Measurements from ENCODE around the gene PARP8. TPM values are rescaled to one million over a fixed set of nuclear protein-coding genes. Genes with fewer than 3 reads are reported as not detected.
"Not testable (repeated sequence)": the region's sequence is repeated elsewhere in the genome, so short reads cannot be mapped to it uniquely, and the experiment has no call there.

The PARP8 gene
- total RNA-seq, 4 donors from 2014 or later = 6.5 to 25.2 (median 12.3) TPM

DNA sequence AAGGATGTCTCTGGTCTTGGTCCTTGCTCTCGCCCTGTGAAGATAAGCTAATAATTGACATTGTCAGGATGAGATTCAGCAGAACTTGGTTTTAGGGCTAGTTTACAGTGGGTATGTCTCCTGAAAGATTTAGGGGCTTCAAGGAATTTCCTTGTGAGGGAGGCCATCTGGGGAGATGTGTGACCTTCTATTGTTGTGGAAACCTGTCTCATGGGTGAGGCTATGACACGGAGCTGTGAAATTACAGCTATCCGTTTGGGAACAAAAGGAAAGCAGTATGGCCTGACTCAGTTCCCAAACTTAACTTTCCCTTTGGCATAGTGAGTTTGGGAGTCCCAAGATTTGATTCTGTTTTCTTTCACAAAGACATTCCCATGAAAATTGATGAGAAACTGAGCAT, 142.0 kb downstream of the PARP8 start:
- no peak for DNase-seq
- Histone ChIP-seq H3K36me3 (peaks cover 0 to 32% (median 0%) of the 10 kb centered on the region in 3 donors), H3K27ac (no peak overlapping the region), H3K27me3 (no peaks in the 10 kb centered on the region), H3K9me3 (peaks cover 0 to 6% (median 0%) of the 10 kb centered on the region in 3 donors), H3K4me3 (no peak overlapping the region), H3K4me1 (no peaks in the 10 kb centered on the region)
- intact Hi-C loops (cut with DNase I) = no loop called here
- TF ChIP-seq CTCF (IDR thresholded peaks at IDR 0.05) (no peak), POLR2A (IDR thresholded peaks at IDR 0.05) (no peak)
- 90 to 91% methylated on average over 3 of the region's 3 CpGs for WGBS, 2 donors

- H3K27ac ChIP-seq; H3K9me3 ChIP-seq; intact Hi-C loops (cut with DNase I); DNase-seq; H3K4me3 ChIP-seq; H3K27me3 ChIP-seq; H3K4me1 ChIP-seq: not testable (repeated sequence)
- 77 to 81% methylated on average over 6 of the region's 6 CpGs for WGBS, 2 donors
- H3K36me3 ChIP-seq = peaks cover 0 to 30% (median 0%) of the 10 kb centered on the region in 3 donors
These were observed 145.3 kb downstream of the PARP8 start for GRCh38 chr5:50811746-50812145.

- TF ChIP-seq CTCF (IDR thresholded peaks at IDR 0.05) = no peak
- TF ChIP-seq POLR2A (IDR thresholded peaks at IDR 0.05) = no peak
- H3K4me1 ChIP-seq = no peaks in the 10 kb centered on the region
- H3K4me3 ChIP-seq = no peak overlapping the region
- H3K36me3 ChIP-seq = peaks cover 0 to 43% (median 0%) of the 10 kb centered on the region in 3 donors
- peaks cover 0 to 6% (median 0%) of the 10 kb centered on the region in 3 donors for H3K9me3 ChIP-seq
- no peaks in the 10 kb centered on the region for H3K27me3 ChIP-seq
- 95 to 97% methylated on average over 3 of the region's 3 CpGs for WGBS, 2 donors
- no peak overlapping the region for H3K27ac ChIP-seq
- intact Hi-C loops (cut with DNase I) = no loop called here
- DNase-seq = no peak
These were observed 147.3 kb downstream of the PARP8 start for GRCh38 chr5:50813691-50814090.

DNA sequence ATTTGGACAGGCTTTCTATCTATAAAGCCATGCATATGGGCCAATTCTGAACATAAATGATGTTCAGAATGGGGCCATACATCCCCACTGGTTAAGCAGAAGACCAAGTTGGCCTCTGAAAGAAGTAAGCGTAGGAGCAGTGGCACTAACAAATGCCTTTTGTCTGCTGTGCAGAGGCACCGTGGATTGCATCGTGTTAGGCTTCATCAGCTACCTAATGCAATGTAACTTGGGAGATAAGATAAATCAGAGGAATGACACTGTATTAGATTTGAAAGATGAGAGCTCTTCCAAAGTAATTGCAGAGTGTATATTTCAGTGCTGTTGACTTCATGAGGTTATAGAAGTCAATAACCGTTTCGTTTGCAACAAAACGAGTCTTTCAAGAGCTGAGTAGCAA, 148.1 kb downstream of the PARP8 start:
- WGBS, 2 donors = 90 to 92% methylated on average over 6 of the region's 6 CpGs
- peaks cover 0 to 6% (median 0%) of the 10 kb centered on the region in 3 donors for H3K9me3 ChIP-seq
- peaks cover 0 to 43% (median 0%) of the 10 kb centered on the region in 3 donors for H3K36me3 ChIP-seq
- no peaks in the 10 kb centered on the region for H3K4me1 ChIP-seq
- no peak overlapping the region for H3K27ac ChIP-seq
- no peak for TF ChIP-seq CTCF (IDR thresholded peaks at IDR 0.05)
- TF ChIP-seq POLR2A (IDR thresholded peaks at IDR 0.05) = no peak
- H3K4me3 ChIP-seq = no peak overlapping the region
- intact Hi-C loops (cut with DNase I) = no loop called here
- no peaks in the 10 kb centered on the region for H3K27me3 ChIP-seq
- no peak for DNase-seq

DNA sequence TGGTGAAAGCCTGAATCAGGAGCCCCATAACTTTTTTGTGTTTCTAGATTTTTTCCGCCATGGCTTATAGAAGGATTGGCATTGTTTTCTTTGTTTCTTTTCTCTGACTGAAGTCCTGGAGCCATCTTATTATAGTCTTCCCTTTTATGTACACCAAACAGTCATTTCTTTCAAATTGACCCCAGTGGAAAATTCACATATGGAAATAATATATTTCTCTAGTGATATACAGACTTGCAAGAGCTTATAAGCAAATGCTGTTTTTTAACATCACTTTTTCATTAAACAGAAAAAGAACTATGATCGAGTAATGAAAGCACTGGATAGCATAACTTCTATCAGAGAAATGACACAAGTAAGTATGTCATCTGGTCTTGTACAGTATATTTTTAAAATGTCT, 155.6 kb downstream of the PARP8 start:
- DNase-seq = no peak
- Histone ChIP-seq H3K4me3 (no peak overlapping the region), H3K36me3 (peaks cover 0 to 58% (median 0%) of the 10 kb centered on the region in 3 donors), H3K4me1 (peaks cover 0 to 7% (median 0%) of the 10 kb centered on the region in 3 donors), H3K27me3 (no peaks in the 10 kb centered on the region), H3K27ac (no peak overlapping the region), H3K9me3 (no peaks in the 10 kb centered on the region)
- intact Hi-C loops (cut with DNase I) = no loop called here
- WGBS, 2 donors = 88 to 95% methylated on average over 2 of the region's 2 CpGs
- TF ChIP-seq POLR2A (IDR thresholded peaks at IDR 0.05) (no peak), CTCF (IDR thresholded peaks at IDR 0.05) (no peak)

- no peak overlapping the region for H3K4me3 ChIP-seq
- H3K27me3 ChIP-seq = no peaks in the 10 kb centered on the region
- no peaks in the 10 kb centered on the region for H3K9me3 ChIP-seq
- WGBS, 2 donors = 71 to 79% methylated on average over 3 of the region's 3 CpGs
- no peak for DNase-seq
- TF ChIP-seq POLR2A (IDR thresholded peaks at IDR 0.05) (no peak), CTCF (IDR thresholded peaks at IDR 0.05) (no peak)
- H3K27ac ChIP-seq = no peak overlapping the region
- peaks cover 0 to 7% (median 0%) of the 10 kb centered on the region in 3 donors for H3K4me1 ChIP-seq
- peaks cover 0 to 58% (median 0%) of the 10 kb centered on the region in 3 donors for H3K36me3 ChIP-seq
- intact Hi-C loops (cut with DNase I) = no loop called here
These were observed 156.3 kb downstream of the PARP8 start for GRCh38 chr5:50822761-50823160.
